ENCODE measurements around the gene SETD3.

Gene SETD3

DNA sequence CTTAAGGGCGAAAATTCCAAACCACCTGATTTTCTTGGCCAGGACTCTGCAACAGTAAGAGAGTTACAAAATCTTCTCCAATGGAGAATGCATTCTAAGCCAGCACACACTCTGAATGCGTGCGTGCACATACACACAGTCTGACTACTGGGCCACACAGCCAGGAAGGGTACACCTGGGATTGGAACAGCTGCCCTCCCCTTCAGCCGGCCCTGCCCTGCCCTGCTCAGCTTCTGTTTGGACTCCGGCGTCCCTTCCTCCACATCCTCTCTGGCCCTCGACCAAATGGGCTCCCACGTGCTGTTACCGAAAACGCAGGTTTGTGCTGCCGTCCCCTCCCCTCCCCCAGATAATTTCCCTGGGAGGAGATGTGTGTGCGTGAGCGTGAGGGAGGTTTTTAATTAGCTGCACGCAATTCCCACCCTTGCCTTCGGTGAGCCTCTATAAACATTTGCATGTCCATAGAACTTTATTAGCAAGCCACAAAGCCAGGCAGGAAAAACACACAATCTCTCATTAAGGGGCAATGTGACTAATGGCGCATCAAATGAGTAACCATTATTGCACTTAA, 43.5 kb upstream of the SETD3 start:
- Histone ChIP-seq H4K20me1 (ENCODE audit: insufficient read depth, low read length) (no peaks in the 10 kb centered on the region), H3K4me1 (ENCODE audit: insufficient read depth, low read length, severe bottlenecking) (no peaks in the 10 kb centered on the region), H3K9me3 (ENCODE audit: low read length) (no peaks in the 10 kb centered on the region)

DNA sequence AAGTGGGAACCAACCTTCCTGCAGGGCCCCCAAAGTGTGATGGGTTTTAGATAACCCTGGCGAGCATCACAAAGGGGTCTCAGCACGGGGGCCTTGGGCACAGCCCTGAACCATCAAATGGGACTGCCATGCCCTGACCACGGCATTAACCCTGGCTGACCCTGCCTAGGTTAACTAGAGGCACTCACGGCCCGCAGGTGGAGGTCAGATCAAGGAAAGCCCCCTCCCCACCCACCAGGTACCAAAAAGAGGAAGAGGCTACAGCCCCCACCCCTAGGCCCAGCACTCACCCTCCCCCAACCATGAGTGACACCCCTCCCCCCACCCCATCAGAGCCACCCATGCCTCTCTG, 43.0 kb upstream of the SETD3 start:
- Histone ChIP-seq H3K9me2 (ENCODE audit: low read depth, low read length) (no peaks in the 10 kb centered on the region), H2AFZ (ENCODE audit: low read length) (no peak overlapping the region), H3K4me1 (ENCODE audit: insufficient read depth, low read length, severe bottlenecking) (no peaks in the 10 kb centered on the region), H3K4me2 (ENCODE audit: low read length) (no peak overlapping the region), H3K36me3 (ENCODE audit: insufficient read depth, low read length) (no peaks in the 10 kb centered on the region), H3K4me3 (ENCODE audit: low read depth, low read length, poor library complexity, severe bottlenecking) (no peak overlapping the region), H3K9me3 (ENCODE audit: low read length) (no peaks in the 10 kb centered on the region), H4K20me1 (ENCODE audit: insufficient read depth, low read length) (no peaks in the 10 kb centered on the region), H3K9ac (ENCODE audit: low read length) (no peak overlapping the region), H3K27ac (ENCODE audit: low read depth, low read length, poor library complexity, severe bottlenecking) (no peak overlapping the region), H3F3A (ENCODE audit: insufficient read depth, low read length) (no peaks in the 10 kb centered on the region), H3K79me2 (ENCODE audit: insufficient read depth, low read length) (no peaks in the 10 kb centered on the region), H3K27me3 (ENCODE audit: insufficient read depth, low read length) (0 out of 2 replicates have a peak, but pooled peaks cover 3% of the 10 kb centered on the region)
- TF ChIP-seq CTCF (IDR thresholded peaks at IDR 0.05; ENCODE audit: low read length) (no peak), EZH2 (IDR thresholded peaks at IDR 0.05; ENCODE audit: borderline replicate concordance, low read length) (no peak)

More for the DNA sequence above, 43.5 kb upstream of the SETD3 start:
- H3K79me2 ChIP-seq (ENCODE audit: insufficient read depth, low read length), result no peaks in the 10 kb centered on the region
- H2AFZ ChIP-seq (ENCODE audit: low read length), result no peak overlapping the region
- TF ChIP-seq EZH2 (IDR thresholded peaks at IDR 0.05; ENCODE audit: borderline replicate concordance, low read length) (no peak), CTCF (IDR thresholded peaks at IDR 0.05; ENCODE audit: low read length) (no peak)
- H3K9ac ChIP-seq (ENCODE audit: low read length), result no peak overlapping the region
- no peaks in the 10 kb centered on the region for H3K9me2 ChIP-seq (ENCODE audit: low read depth, low read length)
- no peaks in the 10 kb centered on the region for H3K36me3 ChIP-seq (ENCODE audit: insufficient read depth, low read length)
- H3K27ac ChIP-seq (ENCODE audit: low read depth, low read length, poor library complexity, severe bottlenecking), result no peak overlapping the region
- H3K4me2 ChIP-seq (ENCODE audit: low read length), result no peak overlapping the region
- H3K4me3 ChIP-seq (ENCODE audit: low read depth, low read length, poor library complexity, severe bottlenecking), result no peak overlapping the region
- H3F3A ChIP-seq (ENCODE audit: insufficient read depth, low read length), result no peaks in the 10 kb centered on the region
- 0 out of 2 replicates have a peak, but pooled peaks cover 3% of the 10 kb centered on the region for H3K27me3 ChIP-seq (ENCODE audit: insufficient read depth, low read length)

- no peaks in the 10 kb centered on the region for H3K4me1 ChIP-seq (ENCODE audit: insufficient read depth, low read length, severe bottlenecking)
- H3K36me3 ChIP-seq (ENCODE audit: insufficient read depth, low read length), result no peaks in the 10 kb centered on the region
- H4K20me1 ChIP-seq (ENCODE audit: insufficient read depth, low read length), result no peaks in the 10 kb centered on the region
- TF ChIP-seq EZH2 (IDR thresholded peaks at IDR 0.05; ENCODE audit: borderline replicate concordance, low read length) (no peak), CTCF (IDR thresholded peaks at IDR 0.05; ENCODE audit: low read length) (no peak)
- no peak overlapping the region for H3K27ac ChIP-seq (ENCODE audit: low read depth, low read length, poor library complexity, severe bottlenecking)
- no peaks in the 10 kb centered on the region for H3F3A ChIP-seq (ENCODE audit: insufficient read depth, low read length)
- H3K4me2 ChIP-seq (ENCODE audit: low read length), result no peak overlapping the region
- H3K9me3 ChIP-seq (ENCODE audit: low read length), result no peaks in the 10 kb centered on the region
- H3K79me2 ChIP-seq (ENCODE audit: insufficient read depth, low read length), result no peaks in the 10 kb centered on the region
- H3K9ac ChIP-seq (ENCODE audit: low read length), result no peak overlapping the region
- H3K27me3 ChIP-seq (ENCODE audit: insufficient read depth, low read length), result 0 out of 2 replicates have a peak, but pooled peaks cover 3% of the 10 kb centered on the region
- H2AFZ ChIP-seq (ENCODE audit: low read length), result no peak overlapping the region
- H3K9me2 ChIP-seq (ENCODE audit: low read depth, low read length), result no peaks in the 10 kb centered on the region
- H3K4me3 ChIP-seq (ENCODE audit: low read depth, low read length, poor library complexity, severe bottlenecking), result no peak overlapping the region
These were observed 42.5 kb upstream of the SETD3 start for GRCh38 chr14:99522934-99523703.

Data from OCI-LY1 (cell line).